CD4-positive, alpha-beta memory T cell (primary cell): Measurements from ENCODE around the gene RASL11B. TPM values are rescaled to one million over a fixed set of nuclear protein-coding genes. Genes with fewer than 3 reads are reported as not detected.

Source experiments
- CTCF ChIA-PET: fragments of 350-600 bp; sonication (Branson Sonifier 250); formaldehyde crosslinking; loops from one replicate; lab custom pipeline; 2021; ENCODE audit warnings: inconsistent platforms; ENCODE audit not compliant: partially characterized antibody; lab: Charles Lee
- POLR2A ChIA-PET: fragments of 350-600 bp; sonication (Branson Sonifier 250); formaldehyde crosslinking; loops from one replicate; lab custom pipeline; 2021; ENCODE audit not compliant: partially characterized antibody; lab: Charles Lee
- DNase-seq, 5 donors: peaks; one replicate each; pipeline versions ENCODE4 v3.0.0 to v3.0.0-alpha.2; 2020 to 2022; ENCODE audit warnings: mixed read lengths in 1 of 5
- H3K27ac ChIP-seq: one replicate; pipeline ENCODE4 v1.7.0; 2013; ENCODE audit warnings: low read depth, low read length
- H3K27me3 ChIP-seq: 2 replicates; pipeline ENCODE4 v1.7.0; 2013; ENCODE audit warnings: mild to moderate bottlenecking, low read length, moderate library complexity; ENCODE audit not compliant: insufficient read depth
- H3K36me3 ChIP-seq: 2 replicates; pipeline ENCODE4 v1.7.0; 2013; ENCODE audit warnings: mild to moderate bottlenecking, low read length, moderate library complexity; ENCODE audit not compliant: insufficient read depth
- H3K4me1 ChIP-seq: 2 replicates; pipeline ENCODE4 v1.7.0; 2013; ENCODE audit warnings: mild to moderate bottlenecking, low read length, moderate library complexity; ENCODE audit not compliant: insufficient read depth
- H3K4me3 ChIP-seq, 2 donors: one replicate each; pipeline ENCODE4 v1.7.0; 2013; ENCODE audit warnings: low read length in 2 of 2, mild to moderate bottlenecking in 1 of 2
- H3K9me3 ChIP-seq, 2 donors: one replicate each; pipeline ENCODE4 v1.7.0; 2013; ENCODE audit warnings: low read length in 2 of 2, control low read depth in 1 of 2; ENCODE audit not compliant: control insufficient read depth in 1 of 2
- H3K27ac Mint-ChIP-seq, 7 donors: one replicate each; pipeline ENCODE4 v1.8.0; 2020 to 2021; ENCODE audit warnings: mixed read lengths in 7 of 7, mild to moderate bottlenecking in 6 of 7, inconsistent platforms in 3 of 7, moderate library complexity in 3 of 7
- H3K27me3 Mint-ChIP-seq, 2 donors: one replicate each; pipeline ENCODE4 v1.8.0; 2020 to 2021; ENCODE audit warnings: mixed read lengths in 2 of 2
- H3K36me3 Mint-ChIP-seq, 2 donors: one replicate each; pipeline ENCODE4 v1.8.0; 2020 to 2021; ENCODE audit warnings: mixed read lengths in 2 of 2, inconsistent platforms in 1 of 2, mild to moderate bottlenecking in 1 of 2
- H3K4me1 Mint-ChIP-seq, 4 donors: one replicate each; pipeline ENCODE4 v1.8.0; 2020 to 2021; ENCODE audit warnings: mixed read lengths in 4 of 4, mild to moderate bottlenecking in 1 of 4
- H3K4me3 Mint-ChIP-seq, 8 donors: one replicate each; pipeline ENCODE4 v1.8.0; 2020 to 2021; ENCODE audit warnings: mixed read lengths in 8 of 8, mild to moderate bottlenecking in 7 of 8, moderate library complexity in 6 of 8, inconsistent platforms in 3 of 8
- H3K9me3 Mint-ChIP-seq, 8 donors: one replicate each; pipeline ENCODE4 v1.8.0; 2020 to 2021; ENCODE audit warnings: mixed read lengths in 8 of 8, mild to moderate bottlenecking in 5 of 8, inconsistent platforms in 3 of 8, moderate library complexity in 1 of 8
- intact Hi-C: fragments of 100-400 bp; cut with micrococcal nuclease; formaldehyde crosslinking; loops from one replicate; pipeline ENCODE4 v1.15.1; 2023
- polyA plus RNA-seq, 2 donors: library from polyadenylated mRNA; unstranded; fragments of 300-500 nt; fragmentation: Illumina TruSeq; gene quantifications; one replicate each; pipeline ENCODE4 v1.2.3, GENCODE V29; 2021
- total RNA-seq, 2 experiments: library from RNA; stranded (reverse); gene quantifications; one replicate each; pipeline ENCODE4 v1.2.3, GENCODE V29; 2021

The RASL11B gene
- total and polyA plus RNA-seq, 4 experiments from 2014 or later, result 0.10 TPM; not detected in 3

GRCh38 chr4:52853351-52853750 lies 8.8 kb upstream of the RASL11B start:
- H3K27me3 Mint-ChIP-seq, result peaks cover 4 to 15% of the 10 kb centered on the region in 2 donors
- peaks cover 0 to 1% of the 10 kb centered on the region in 2 donors for H3K36me3 Mint-ChIP-seq
- Histone ChIP-seq H3K27ac (no peak overlapping the region), H3K9me3 (no peaks in the 10 kb centered on the region), H3K36me3 (no peaks in the 10 kb centered on the region), H3K27me3 (no peaks in the 10 kb centered on the region), H3K4me3 (no peak overlapping the region), H3K4me1 (no peaks in the 10 kb centered on the region)
- no peaks in the 10 kb centered on the region for H3K4me1 Mint-ChIP-seq
- DNase-seq, result no peak
- no peak overlapping the region for H3K27ac Mint-ChIP-seq
- POLR2A ChIA-PET, result no interaction called here
- intact Hi-C loops, result no loop called here
- peaks cover 0 to 9% (median 6%) of the 10 kb centered on the region in 8 donors for H3K9me3 Mint-ChIP-seq
- H3K4me3 Mint-ChIP-seq, result no peak overlapping the region
- CTCF ChIA-PET, result interaction anchor here (0.9 kb wide), 1 partner anchor 58 kb away, joined by 3 read pairs; no protein-coding TSS in a partner anchor

GRCh38 chr4:52856801-52857200 lies 5.3 kb upstream of the RASL11B start:
- H3K9me3 ChIP-seq, result no peaks in the 10 kb centered on the region
- peaks cover 24 to 37% of the 10 kb centered on the region in 2 donors for H3K27me3 Mint-ChIP-seq
- CTCF ChIA-PET, result no interaction called here
- no peak overlapping the region for H3K4me3 ChIP-seq
- DNase-seq, result no peak
- POLR2A ChIA-PET, result no interaction called here
- peaks cover 0 to 10% (median 6%) of the 10 kb centered on the region in 8 donors for H3K9me3 Mint-ChIP-seq
- peaks cover 0 to 1% of the 10 kb centered on the region in 2 donors for H3K36me3 Mint-ChIP-seq
- no peaks in the 10 kb centered on the region for H3K36me3 ChIP-seq
- no peak overlapping the region for H3K27ac Mint-ChIP-seq
- no peak overlapping the region for H3K27ac ChIP-seq
- intact Hi-C loops, result no loop called here
- H3K27me3 ChIP-seq, result peaks cover 7% of the 10 kb centered on the region
- peaks cover 7% of the 10 kb centered on the region for H3K4me1 ChIP-seq
- no peak overlapping the region for H3K4me3 Mint-ChIP-seq
- H3K4me1 Mint-ChIP-seq, result peaks cover 3 to 11% (median 6%) of the 10 kb centered on the region in 4 donors

GRCh38 chr4:52860361-52860760 lies 1.8 kb upstream of the RASL11B start:
- ChIA-PET CTCF (no interaction called here), POLR2A (no interaction called here)
- no peak overlapping the region for H3K27ac ChIP-seq
- H3K9me3 Mint-ChIP-seq, result peaks cover 0 to 10% (median 6%) of the 10 kb centered on the region in 8 donors
- peaks cover 0 to 1% of the 10 kb centered on the region in 2 donors for H3K36me3 Mint-ChIP-seq
- no peaks in the 10 kb centered on the region for H3K9me3 ChIP-seq
- H3K4me1 ChIP-seq, result peaks cover 13% of the 10 kb centered on the region
- intact Hi-C loops, result loop anchor here (5.0 kb wide), 2 partner anchors 203 to 1018 kb away; partner anchors contain the start of genes DCUN1D4 and USP46
- H3K4me3 Mint-ChIP-seq, result peak overlapping the region in 1 of 8 donors; percentile 39
- H3K27ac Mint-ChIP-seq, result no peak overlapping the region
- peaks cover 3 to 11% (median 6%) of the 10 kb centered on the region in 4 donors for H3K4me1 Mint-ChIP-seq
- no peaks in the 10 kb centered on the region for H3K36me3 ChIP-seq
- peaks cover 7% of the 10 kb centered on the region for H3K27me3 ChIP-seq
- no peak for DNase-seq
- H3K4me3 ChIP-seq, result no peak overlapping the region
- H3K27me3 Mint-ChIP-seq, result peaks cover 24 to 40% of the 10 kb centered on the region in 2 donors

GRCh38 chr4:52861171-52861823 lies 820 bp upstream of the RASL11B start:
- ChIA-PET CTCF (interaction anchor here (0.7 to 1.0 kb wide), 3 partner anchors 16 to 51 kb away, joined by 3 read pairs; no protein-coding TSS in a partner anchor), POLR2A (interaction anchor here (0.9 to 1.0 kb wide), 2 partner anchors 148 to 149 kb away, joined by 3 read pairs; no protein-coding TSS in a partner anchor)
- Mint-ChIP-seq H3K27ac (peak overlapping the region in 2 of 7 donors; percentile 36 to 71), H3K27me3 (peaks cover 24 to 38% of the 10 kb centered on the region in 2 donors), H3K4me1 (peaks cover 3 to 11% (median 6%) of the 10 kb centered on the region in 4 donors), H3K9me3 (peaks cover 0 to 10% (median 6%) of the 10 kb centered on the region in 8 donors), H3K36me3 (peaks cover 0 to 1% of the 10 kb centered on the region in 2 donors), H3K4me3 (peak overlapping the region; percentile 80 to 86 (median 82))
- no peak for DNase-seq
- H3K4me3 ChIP-seq, result peak overlapping the region in 1 of 2 donors; percentile 51
- H3K9me3 ChIP-seq, result no peaks in the 10 kb centered on the region
- H3K36me3 ChIP-seq, result no peaks in the 10 kb centered on the region
- no peak overlapping the region for H3K27ac ChIP-seq
- peaks cover 7% of the 10 kb centered on the region for H3K27me3 ChIP-seq
- H3K4me1 ChIP-seq, result peaks cover 13% of the 10 kb centered on the region
- intact Hi-C loops, result loop anchor here (5.0 kb wide), 2 partner anchors 204 to 1019 kb away; partner anchors contain the start of genes DCUN1D4 and USP46

- H3K4me1 ChIP-seq, result peaks cover 13% of the 10 kb centered on the region
- no peak overlapping the region for H3K27ac ChIP-seq
- Mint-ChIP-seq H3K36me3 (no peaks in the 10 kb centered on the region), H3K27me3 (peaks cover 21 to 26% of the 10 kb centered on the region in 2 donors), H3K27ac (peak overlapping the region in 1 of 7 donors; percentile 8), H3K4me3 (peak overlapping the region; percentile 4 to 85 (median 82)), H3K4me1 (peaks cover 3 to 11% (median 6%) of the 10 kb centered on the region in 4 donors), H3K9me3 (peaks cover 0 to 7% (median 4%) of the 10 kb centered on the region in 8 donors)
- intact Hi-C loops, result loop anchor here (2.0 to 5.0 kb wide), 3 partner anchors 150 to 1020 kb away; partner anchors contain the start of genes DCUN1D4 and USP46
- H3K9me3 ChIP-seq, result no peaks in the 10 kb centered on the region
- DNase-seq, result no peak
- CTCF ChIA-PET, result no interaction called here
- POLR2A ChIA-PET, result interaction anchor here (1.8 kb wide), 1 partner anchor 150 kb away, joined by 7 read pairs; no protein-coding TSS in a partner anchor
- peak overlapping the region in 1 of 2 donors; percentile 51 for H3K4me3 ChIP-seq
- H3K36me3 ChIP-seq, result no peaks in the 10 kb centered on the region
- peaks cover 7% of the 10 kb centered on the region for H3K27me3 ChIP-seq
These were observed 583 bp downstream of the RASL11B start for GRCh38 chr4:52862639-52863161.

- Mint-ChIP-seq H3K27me3 (peaks cover 21 to 24% of the 10 kb centered on the region in 2 donors), H3K4me1 (peaks cover 3 to 11% (median 6%) of the 10 kb centered on the region in 4 donors), H3K4me3 (peak overlapping the region in 7 of 8 donors; percentile 20 to 82 (median 63)), H3K9me3 (peaks cover 0 to 4% (median under 1%) of the 10 kb centered on the region in 8 donors), H3K27ac (no peak overlapping the region), H3K36me3 (no peaks in the 10 kb centered on the region)
- intact Hi-C loops, result loop anchor here (2.0 to 5.0 kb wide), 3 partner anchors 151 to 1021 kb away; partner anchors contain the start of genes DCUN1D4 and USP46
- peaks cover 13% of the 10 kb centered on the region for H3K4me1 ChIP-seq
- DNase-seq, result no peak
- H3K9me3 ChIP-seq, result no peaks in the 10 kb centered on the region
- H3K27ac ChIP-seq, result no peak overlapping the region
- peaks cover 7% of the 10 kb centered on the region for H3K27me3 ChIP-seq
- no peaks in the 10 kb centered on the region for H3K36me3 ChIP-seq
- ChIA-PET CTCF (no interaction called here), POLR2A (interaction anchor here (1.8 kb wide), 1 partner anchor 151 kb away, joined by 7 read pairs; no protein-coding TSS in a partner anchor)
- no peak overlapping the region for H3K4me3 ChIP-seq
These were observed 1.2 kb downstream of the RASL11B start for GRCh38 chr4:52863324-52863723.
